ENCODE data around the gene AMBP.
A peak's percentile ranks its signal among the peaks of the same experiment; 100 is the strongest.
"Not testable (repeated sequence)": the region's sequence is repeated elsewhere in the genome, so short reads cannot be mapped to it uniquely, and the experiment has no call there.

AMBP gene

GRCh38 chr9:114091711-114092110 is 13.6 kb upstream of the AMBP start:
- DNase-seq: no peak

- DNase-seq: no peak
Observed at GRCh38 chr9:114090798-114091197, 12.7 kb upstream of the AMBP start.

GRCh38 chr9:114089206-114089840 is 11.2 kb upstream of the AMBP start:
- no peak for DNase-seq

- no peak for DNase-seq
Observed at GRCh38 chr9:114088571-114089170, 10.6 kb upstream of the AMBP start.

- no peak for DNase-seq
Observed at GRCh38 chr9:114087721-114088120, 9.6 kb upstream of the AMBP start.

GRCh38 chr9:114086607-114087006 is 8.5 kb upstream of the AMBP start:
- DNase-seq: no peak

- no peak for DNase-seq
Observed at GRCh38 chr9:114086009-114086408, 7.9 kb upstream of the AMBP start.

- no peak for DNase-seq
Observed at GRCh38 chr9:114085387-114085789, 7.3 kb upstream of the AMBP start.

GRCh38 chr9:114084282-114085073 is 6.4 kb upstream of the AMBP start:
- no peak for DNase-seq

- DNase-seq: no peak
Observed at GRCh38 chr9:114083666-114084065, 5.6 kb upstream of the AMBP start.

- not testable (repeated sequence) for DNase-seq
Observed at GRCh38 chr9:114082763-114083412, 4.8 kb upstream of the AMBP start.

GRCh38 chr9:114082017-114082762 is 4.1 kb upstream of the AMBP start:
- DNase-seq: peak; percentile 52

GRCh38 chr9:114081441-114082016 is 3.4 kb upstream of the AMBP start:
- DNase-seq: no peak

GRCh38 chr9:114080773-114081440 is 2.8 kb upstream of the AMBP start:
- no peak for DNase-seq

- DNase-seq: no peak
Observed at GRCh38 chr9:114080195-114080772, 2.2 kb upstream of the AMBP start.

GRCh38 chr9:114078781-114079156 is 669 bp upstream of the AMBP start:
- no peak for DNase-seq

GRCh38 chr9:114077162-114077837 is 800 bp downstream of the AMBP start:
- DNase-seq: no peak

- no peak for DNase-seq
Observed at GRCh38 chr9:114076237-114077161, 1.6 kb downstream of the AMBP start.

- no peak for DNase-seq
Observed at GRCh38 chr9:114075602-114076001, 2.5 kb downstream of the AMBP start.
